Activated naive CD4-positive, alpha-beta T cell treated with anti-CD3 and anti-CD28 coated beads, Interleukin-2, amount 10 ng/mL, durations not matched to agents 7 days and 5 days (primary cell): Measurements from ENCODE around the gene PTPN5.
A peak's percentile ranks its signal among the peaks of the same experiment; 100 is the strongest.

Experiments used
- CTCF ChIA-PET: fragments of 350-600 bp; sonication (Branson Sonifier 250); formaldehyde crosslinking; loops from one replicate; lab custom pipeline; 2021; ENCODE audit warnings: antibody characterized with exemption; lab: Charles Lee
- DNase-seq: peaks from one replicate; pipeline ENCODE4 v3.0.0-alpha.2; 2020
- H3K27ac Mint-ChIP-seq: one replicate; pipeline ENCODE4 v1.8.0; 2021; ENCODE audit warnings: mild to moderate bottlenecking, moderate library complexity, mixed read lengths
- H3K27me3 Mint-ChIP-seq: one replicate; pipeline ENCODE4 v1.8.0; 2021; ENCODE audit warnings: mild to moderate bottlenecking, mixed read lengths
- H3K36me3 Mint-ChIP-seq: one replicate; pipeline ENCODE4 v1.8.0; 2021; ENCODE audit warnings: mixed read lengths
- H3K4me1 Mint-ChIP-seq: one replicate; pipeline ENCODE4 v1.8.0; 2021; ENCODE audit warnings: mixed read lengths
- H3K4me3 Mint-ChIP-seq: one replicate; pipeline ENCODE4 v1.8.0; 2021; ENCODE audit warnings: mild to moderate bottlenecking, moderate library complexity, mixed read lengths
- H3K9me3 Mint-ChIP-seq: one replicate; pipeline ENCODE4 v1.8.0; 2021; ENCODE audit warnings: mixed read lengths

Gene PTPN5

GRCh38 chr11:18785411-18785810 is 6.2 kb downstream of the PTPN5 start:
- no peak overlapping the region for H3K27ac Mint-ChIP-seq
- no peaks in the 10 kb centered on the region for H3K9me3 Mint-ChIP-seq
- peaks cover 1% of the 10 kb centered on the region for H3K4me1 Mint-ChIP-seq
- CTCF ChIA-PET, result no interaction called here
- DNase-seq, result no peak
- no peaks in the 10 kb centered on the region for H3K36me3 Mint-ChIP-seq
- H3K27me3 Mint-ChIP-seq, result peaks cover 48% of the 10 kb centered on the region
- H3K4me3 Mint-ChIP-seq, result no peak overlapping the region

- no peak overlapping the region for H3K27ac Mint-ChIP-seq
- peaks cover 5% of the 10 kb centered on the region for H3K9me3 Mint-ChIP-seq
- CTCF ChIA-PET, result interaction anchor here (7.9 kb wide), 1 partner anchor 19 kb away, joined by 88 read pairs; no protein-coding TSS in a partner anchor
- no peak overlapping the region for H3K4me3 Mint-ChIP-seq
- no peak for DNase-seq
- H3K27me3 Mint-ChIP-seq, result peaks cover 9% of the 10 kb centered on the region
- peaks cover 5% of the 10 kb centered on the region for H3K36me3 Mint-ChIP-seq
- peaks cover 21% of the 10 kb centered on the region for H3K4me1 Mint-ChIP-seq
Measured at GRCh38 chr11:18780896-18781295, 10.7 kb downstream of the PTPN5 start.

- Mint-ChIP-seq H3K4me3 (no peak overlapping the region), H3K27ac (no peak overlapping the region), H3K36me3 (peaks cover 5% of the 10 kb centered on the region)
Measured at GRCh38 chr11:18780329-18780728, 11.3 kb downstream of the PTPN5 start.

GRCh38 chr11:18778468-18778867 is 13.1 kb downstream of the PTPN5 start:
- Mint-ChIP-seq H3K4me3 (no peak overlapping the region), H3K36me3 (peaks cover 5% of the 10 kb centered on the region), H3K4me1 (peaks cover 21% of the 10 kb centered on the region), H3K9me3 (peaks cover 5% of the 10 kb centered on the region), H3K27me3 (peaks cover 4% of the 10 kb centered on the region), H3K27ac (peak overlapping the region; percentile 44)
- no peak for DNase-seq
- CTCF ChIA-PET, result interaction anchor here (0.6 to 7.9 kb wide), 5 partner anchors 10 to 462 kb away, joined by 3 to 88 read pairs (median 4); no protein-coding TSS in a partner anchor

More at GRCh38 chr11:18780329-18780728, 11.3 kb downstream of the PTPN5 start:
- H3K27me3 Mint-ChIP-seq, result peaks cover 8% of the 10 kb centered on the region
- CTCF ChIA-PET, result interaction anchor here (1.0 to 7.9 kb wide), 2 partner anchors 9 to 20 kb away, joined by 5 to 88 read pairs; no protein-coding TSS in a partner anchor
- no peak for DNase-seq
- peaks cover 21% of the 10 kb centered on the region for H3K4me1 Mint-ChIP-seq
- peaks cover 5% of the 10 kb centered on the region for H3K9me3 Mint-ChIP-seq

- Mint-ChIP-seq H3K4me3 (no peak overlapping the region), H3K27me3 (peaks cover 12% of the 10 kb centered on the region), H3K4me1 (peaks cover 21% of the 10 kb centered on the region), H3K9me3 (peaks cover 5% of the 10 kb centered on the region), H3K36me3 (peaks cover 5% of the 10 kb centered on the region), H3K27ac (no peak overlapping the region)
- DNase-seq, result no peak
- CTCF ChIA-PET, result interaction anchor here (1.0 to 7.9 kb wide), 10 partner anchors 8 to 661 kb away, joined by 3 to 88 read pairs (median 6); no protein-coding TSS in a partner anchor
Measured at GRCh38 chr11:18776324-18776723, 15.3 kb downstream of the PTPN5 start.

GRCh38 chr11:18775492-18776292 is 15.9 kb downstream of the PTPN5 start:
- H3K36me3 Mint-ChIP-seq, result peaks cover 5% of the 10 kb centered on the region
- CTCF ChIA-PET, result interaction anchor here (0.8 to 7.9 kb wide), 16 partner anchors 7 to 660 kb away, joined by 3 to 88 read pairs (median 4); no protein-coding TSS in a partner anchor
- peaks cover 19% of the 10 kb centered on the region for H3K27me3 Mint-ChIP-seq
- H3K4me3 Mint-ChIP-seq, result no peak overlapping the region
- H3K4me1 Mint-ChIP-seq, result peaks cover 21% of the 10 kb centered on the region
- peak; percentile 77 for DNase-seq
- peaks cover 5% of the 10 kb centered on the region for H3K9me3 Mint-ChIP-seq
- no peak overlapping the region for H3K27ac Mint-ChIP-seq

- Mint-ChIP-seq H3K27me3 (peaks cover 21% of the 10 kb centered on the region), H3K4me1 (peaks cover 22% of the 10 kb centered on the region), H3K36me3 (peaks cover 5% of the 10 kb centered on the region), H3K9me3 (peaks cover 5% of the 10 kb centered on the region), H3K27ac (no peak overlapping the region), H3K4me3 (no peak overlapping the region)
- no peak for DNase-seq
- CTCF ChIA-PET, result interaction anchor here (0.8 to 7.9 kb wide), 12 partner anchors 9 to 531 kb away, joined by 3 to 88 read pairs (median 4); no protein-coding TSS in a partner anchor
Measured at GRCh38 chr11:18774801-18775200, 16.8 kb downstream of the PTPN5 start.

GRCh38 chr11:18773681-18774080 is 17.9 kb downstream of the PTPN5 start:
- H3K4me3 Mint-ChIP-seq, result no peak overlapping the region
- H3K9me3 Mint-ChIP-seq, result peaks cover 5% of the 10 kb centered on the region
- H3K4me1 Mint-ChIP-seq, result peaks cover 24% of the 10 kb centered on the region
- H3K36me3 Mint-ChIP-seq, result peaks cover 4% of the 10 kb centered on the region
- H3K27me3 Mint-ChIP-seq, result peaks cover 27% of the 10 kb centered on the region
- DNase-seq, result no peak
- CTCF ChIA-PET, result interaction anchor here (0.8 to 7.9 kb wide), 4 partner anchors 10 to 58 kb away, joined by 3 to 88 read pairs (median 11); no protein-coding TSS in a partner anchor
- H3K27ac Mint-ChIP-seq, result no peak overlapping the region

- Mint-ChIP-seq H3K4me3 (no peak overlapping the region), H3K27me3 (peaks cover 32% of the 10 kb centered on the region), H3K36me3 (no peaks in the 10 kb centered on the region), H3K9me3 (peaks cover 2% of the 10 kb centered on the region), H3K4me1 (peaks cover 20% of the 10 kb centered on the region), H3K27ac (no peak overlapping the region)
- no peak for DNase-seq
- CTCF ChIA-PET, result interaction anchor here (0.8 to 7.9 kb wide), 4 partner anchors 10 to 58 kb away, joined by 3 to 88 read pairs (median 11); no protein-coding TSS in a partner anchor
Measured at GRCh38 chr11:18773104-18773503, 18.5 kb downstream of the PTPN5 start.

GRCh38 chr11:18772211-18772610 is 19.4 kb downstream of the PTPN5 start:
- Mint-ChIP-seq H3K4me1 (peaks cover 14% of the 10 kb centered on the region), H3K36me3 (no peaks in the 10 kb centered on the region), H3K27me3 (peaks cover 33% of the 10 kb centered on the region), H3K4me3 (no peak overlapping the region), H3K27ac (no peak overlapping the region), H3K9me3 (no peaks in the 10 kb centered on the region)
- no peak for DNase-seq
- CTCF ChIA-PET, result interaction anchor here (1.6 kb wide), 1 partner anchor 8 kb away, joined by 5 read pairs; no protein-coding TSS in a partner anchor

GRCh38 chr11:18771266-18772035 is 20.1 kb downstream of the PTPN5 start:
- Mint-ChIP-seq H3K4me1 (peaks cover 14% of the 10 kb centered on the region), H3K9me3 (no peaks in the 10 kb centered on the region), H3K27ac (no peak overlapping the region), H3K36me3 (no peaks in the 10 kb centered on the region), H3K27me3 (peaks cover 33% of the 10 kb centered on the region), H3K4me3 (no peak overlapping the region)
- no peak for DNase-seq
- CTCF ChIA-PET, result interaction anchor here (1.6 kb wide), 1 partner anchor 8 kb away, joined by 5 read pairs; no protein-coding TSS in a partner anchor

GRCh38 chr11:18770479-18771125 is 21.0 kb downstream of the PTPN5 start:
- CTCF ChIA-PET, result interaction anchor here (1.6 kb wide), 1 partner anchor 9 kb away, joined by 5 read pairs; no protein-coding TSS in a partner anchor
- Mint-ChIP-seq H3K4me3 (no peak overlapping the region), H3K36me3 (no peaks in the 10 kb centered on the region), H3K27me3 (peaks cover 35% of the 10 kb centered on the region), H3K4me1 (peaks cover 14% of the 10 kb centered on the region), H3K27ac (no peak overlapping the region), H3K9me3 (no peaks in the 10 kb centered on the region)
- DNase-seq, result no peak

GRCh38 chr11:18769802-18770456 is 21.7 kb downstream of the PTPN5 start:
- H3K9me3 Mint-ChIP-seq, result no peaks in the 10 kb centered on the region
- CTCF ChIA-PET, result interaction anchor here (1.7 kb wide), 1 partner anchor 230 kb away, joined by 6 read pairs; no protein-coding TSS in a partner anchor
- no peak overlapping the region for H3K4me3 Mint-ChIP-seq
- H3K4me1 Mint-ChIP-seq, result peaks cover 14% of the 10 kb centered on the region
- peaks cover 41% of the 10 kb centered on the region for H3K27me3 Mint-ChIP-seq
- no peak overlapping the region for H3K27ac Mint-ChIP-seq
- no peak for DNase-seq
- H3K36me3 Mint-ChIP-seq, result no peaks in the 10 kb centered on the region
